GM12873 (cell line): ENCODE results near the gene PKD1L1.

Experiments used
- CTCF ChIP-seq: IDR thresholded peaks from 2 replicates; pipeline ENCODE4 v1.5.1; 2012; ENCODE audit warnings: low read depth, mild to moderate bottlenecking, moderate library complexity, low read length, control low read depth; ENCODE audit not compliant: insufficient read depth; ENCODE audit errors: missing control alignments

The PKD1L1 gene

GRCh38 chr7:47932016-47932415, 16.2 kb downstream of the PKD1L1 start:
- no peak for TF ChIP-seq CTCF

- no peak for TF ChIP-seq CTCF
These were observed 17.0 kb downstream of the PKD1L1 start for GRCh38 chr7:47931005-47932004.

- no peak for TF ChIP-seq CTCF
These were observed 24.0 kb downstream of the PKD1L1 start for GRCh38 chr7:47924266-47924665.

GRCh38 chr7:47915616-47915976, 32.7 kb downstream of the PKD1L1 start:
- no peak for TF ChIP-seq CTCF

GRCh38 chr7:47914717-47915615, 33.3 kb downstream of the PKD1L1 start:
- TF ChIP-seq CTCF = no peak

GRCh38 chr7:47912332-47912731, 35.9 kb downstream of the PKD1L1 start:
- TF ChIP-seq CTCF = no peak

- TF ChIP-seq CTCF = no peak
These were observed 39.5 kb downstream of the PKD1L1 start for GRCh38 chr7:47908720-47909119.
